WTC11 (cell line): Measurements from ENCODE around the gene PTPRJ. TPM values are rescaled to one million over a fixed set of nuclear protein-coding genes. Genes with fewer than 3 reads are reported as not detected.

Source experiments
- ATAC-seq: fragments of 200-7000 bp; cut with Tn5 transposase; 2 replicates; pipeline ENCODE4 v1.10.0; 2021; ENCODE audit warnings: mild to moderate bottlenecking, moderate library complexity
- CTCF ChIA-PET: fragments of 300-600 bp; sonication (Branson Sonifier 250); formaldehyde crosslinking; loops from one replicate; lab custom pipeline; 2021; ENCODE audit warnings: antibody characterized with exemption; lab: Charles Lee
- POLR2A ChIA-PET: fragments of 350-600 bp; sonication (Branson Sonifier 250); formaldehyde crosslinking; loops from one replicate; lab custom pipeline; 2021; ENCODE audit warnings: antibody characterized with exemption; lab: Charles Lee
- DNase-seq: peaks from one replicate; pipeline ENCODE4 v3.0.0; 2021; ENCODE audit warnings: low spot score
- H3K27ac Mint-ChIP-seq: 2 replicates; pipeline ENCODE4 v1.8.0; 2021; ENCODE audit warnings: mixed read lengths
- H3K27me3 Mint-ChIP-seq: 2 replicates; pipeline ENCODE4 v1.8.0; 2021; ENCODE audit warnings: low read depth, mild to moderate bottlenecking, moderate library complexity, mixed read lengths
- H3K36me3 Mint-ChIP-seq: 2 replicates; pipeline ENCODE4 v1.8.0; 2021; ENCODE audit warnings: mixed read lengths
- H3K4me1 Mint-ChIP-seq: 2 replicates; pipeline ENCODE4 v1.8.0; 2022; ENCODE audit warnings: mixed read lengths
- H3K4me3 Mint-ChIP-seq: 2 replicates; pipeline ENCODE4 v1.8.0; 2021; ENCODE audit warnings: mild to moderate bottlenecking, moderate library complexity, mixed read lengths
- H3K9me3 Mint-ChIP-seq: 2 replicates; pipeline ENCODE4 v1.8.0; 2021; ENCODE audit warnings: mixed read lengths
- AFF4 ChIP-seq: sonication (generic); formaldehyde crosslinking; IDR thresholded peaks from 2 replicates; pipeline ENCODE4 v1.8.1; 2023; ENCODE audit warnings: mild to moderate bottlenecking, missing genetic modification reagents, borderline replicate concordance
- CBFB ChIP-seq: sonication (generic); formaldehyde crosslinking; IDR thresholded peaks from 2 replicates; pipeline ENCODE4 v1.8.1; 2022; ENCODE audit warnings: mild to moderate bottlenecking, low read depth, missing genetic modification reagents
- E2F5 ChIP-seq: sonication (generic); formaldehyde crosslinking; IDR thresholded peaks from 2 replicates; pipeline ENCODE4 v1.8.1; 2022; ENCODE audit warnings: mild to moderate bottlenecking, moderate library complexity, missing genetic modification reagents
- EMX1 ChIP-seq: fragments of 250-450 bp; sonication (Bioruptor Pico); IDR thresholded peaks from 2 replicates; pipeline ENCODE4 v1.8.0; 2021; ENCODE audit warnings: mild to moderate bottlenecking
- MLX ChIP-seq: sonication (generic); formaldehyde crosslinking; IDR thresholded peaks from 2 replicates; pipeline ENCODE4 v1.8.1; 2023; ENCODE audit warnings: mild to moderate bottlenecking, missing genetic modification reagents, moderate library complexity
- MXD4 ChIP-seq: fragments of 250-450 bp; sonication (Bioruptor Pico); IDR thresholded peaks from 2 replicates; pipeline ENCODE4 v1.8.0; 2021; ENCODE audit warnings: mild to moderate bottlenecking, moderate library complexity, borderline replicate concordance
- NR1H2 ChIP-seq: sonication (generic); formaldehyde crosslinking; IDR thresholded peaks from 2 replicates; pipeline ENCODE4 v1.9.0; 2021; ENCODE audit warnings: mild to moderate bottlenecking, moderate library complexity, missing genetic modification reagents
- NR2C2 ChIP-seq: sonication (generic); formaldehyde crosslinking; IDR thresholded peaks from 2 replicates; pipeline ENCODE4 v1.8.0; 2022; ENCODE audit warnings: mild to moderate bottlenecking, missing genetic modification reagents
- STAT6 ChIP-seq: sonication (generic); formaldehyde crosslinking; conservative IDR thresholded peaks from 2 replicates; pipeline ENCODE4 v1.8.1; 2023; ENCODE audit warnings: mild to moderate bottlenecking, low read depth, missing genetic modification reagents, moderate library complexity
- TCF7 ChIP-seq: sonication (generic); formaldehyde crosslinking; IDR thresholded peaks from 2 replicates; pipeline ENCODE4 v1.8.0; 2022; ENCODE audit warnings: mild to moderate bottlenecking, low read depth, missing genetic modification reagents, moderate library complexity
- USF2 ChIP-seq: sonication (generic); formaldehyde crosslinking; IDR thresholded peaks from 2 replicates; pipeline ENCODE4 v1.8.1; 2023; ENCODE audit warnings: mild to moderate bottlenecking, missing genetic modification reagents, moderate library complexity
- ZMAT4 ChIP-seq: fragments of 250-450 bp; sonication (Bioruptor Pico); IDR thresholded peaks from 2 replicates; pipeline ENCODE4 v1.9.0; 2021; ENCODE audit warnings: mild to moderate bottlenecking
- ZNF281 ChIP-seq: sonication (generic); formaldehyde crosslinking; IDR thresholded peaks from 2 replicates; pipeline ENCODE4 v1.8.0; 2023; ENCODE audit warnings: mild to moderate bottlenecking, missing genetic modification reagents
- ZNF416 ChIP-seq: fragments of 250-450 bp; sonication (Bioruptor Pico); IDR thresholded peaks from 2 replicates; pipeline ENCODE4 v1.9.0; 2021; ENCODE audit warnings: mild to moderate bottlenecking, inconsistent platforms
- ZNF425 ChIP-seq: fragments of 250-450 bp; sonication (Bioruptor Pico); conservative IDR thresholded peaks from 2 replicates; pipeline ENCODE4 v1.9.0; 2021; ENCODE audit warnings: mild to moderate bottlenecking
- total RNA-seq: library from RNA; stranded (reverse); gene quantifications from 3 replicates; pipeline ENCODE4 v1.2.3, GENCODE V29; 2021

Gene PTPRJ
- total RNA-seq, 1 experiment from 2014 or later = 19.5 TPM

- H3K36me3 Mint-ChIP-seq = no peaks in the 10 kb centered on the region
- H3K4me1 Mint-ChIP-seq = peaks cover 39% of the 10 kb centered on the region
- no peaks in the 10 kb centered on the region for H3K9me3 Mint-ChIP-seq
- CTCF ChIA-PET = interaction anchor here (0.5 kb wide), 1 partner anchor 59 kb away, joined by 3 read pairs; no protein-coding TSS in a partner anchor
- no peak overlapping the region for H3K4me3 Mint-ChIP-seq
- no peak for DNase-seq
- no peaks in the 10 kb centered on the region for H3K27me3 Mint-ChIP-seq
- no peak for ATAC-seq
- POLR2A ChIA-PET = no interaction called here
- no peak overlapping the region; the same call in 1 of the 2 replicates for H3K27ac Mint-ChIP-seq
- TF ChIP-seq EMX1 (CRISPR knock-in tag) = no peak
- no peak for TF ChIP-seq USF2 (CRISPR knock-in tag)
Measured at GRCh38 chr11:48005136-48005535, 24.8 kb downstream of the PTPRJ start.

- Mint-ChIP-seq H3K36me3 (no peaks in the 10 kb centered on the region), H3K27ac (peak overlapping the region; percentile 36; the same call in 1 of the 2 replicates), H3K4me1 (peaks cover 41% of the 10 kb centered on the region), H3K9me3 (no peaks in the 10 kb centered on the region), H3K4me3 (no peak overlapping the region), H3K27me3 (no peaks in the 10 kb centered on the region)
- POLR2A ChIA-PET = no interaction called here
- CTCF ChIA-PET = interaction anchor here (0.5 to 1.4 kb wide), 2 partner anchors 60 to 71 kb away, joined by 3 read pairs; no protein-coding TSS in a partner anchor
- DNase-seq (peak; percentile 30), ATAC-seq (peak; percentile 70)
- TF ChIP-seq ZNF425 (CRISPR knock-in tag) (no peak), MXD4 (no peak), E2F5 (CRISPR knock-in tag) (no peak), TCF7 (CRISPR knock-in tag) (no peak), STAT6 (CRISPR knock-in tag) (no peak), NR1H2 (CRISPR knock-in tag) (no peak), ZNF416 (CRISPR knock-in tag) (no peak), ZNF281 (CRISPR knock-in tag) (no peak), AFF4 (no peak), ZMAT4 (CRISPR knock-in tag) (no peak), NR2C2 (CRISPR knock-in tag) (no peak), MLX (CRISPR knock-in tag) (no peak), CBFB (CRISPR knock-in tag) (no peak)
Measured at GRCh38 chr11:48005831-48006270, 25.5 kb downstream of the PTPRJ start.
